Measurements from ENCODE around the gene PTPRM.
A peak's percentile ranks its signal among the peaks of the same experiment; 100 is the strongest.

PTPRM gene

GRCh38 chr18:7809455-7809854, 242.3 kb downstream of the PTPRM start:
- DNase-seq (ENCODE audit: low read depth), result no peak

- DNase-seq (ENCODE audit: low read depth), result no peak
Measured at GRCh38 chr18:7809978-7810377, 242.9 kb downstream of the PTPRM start.

DNA sequence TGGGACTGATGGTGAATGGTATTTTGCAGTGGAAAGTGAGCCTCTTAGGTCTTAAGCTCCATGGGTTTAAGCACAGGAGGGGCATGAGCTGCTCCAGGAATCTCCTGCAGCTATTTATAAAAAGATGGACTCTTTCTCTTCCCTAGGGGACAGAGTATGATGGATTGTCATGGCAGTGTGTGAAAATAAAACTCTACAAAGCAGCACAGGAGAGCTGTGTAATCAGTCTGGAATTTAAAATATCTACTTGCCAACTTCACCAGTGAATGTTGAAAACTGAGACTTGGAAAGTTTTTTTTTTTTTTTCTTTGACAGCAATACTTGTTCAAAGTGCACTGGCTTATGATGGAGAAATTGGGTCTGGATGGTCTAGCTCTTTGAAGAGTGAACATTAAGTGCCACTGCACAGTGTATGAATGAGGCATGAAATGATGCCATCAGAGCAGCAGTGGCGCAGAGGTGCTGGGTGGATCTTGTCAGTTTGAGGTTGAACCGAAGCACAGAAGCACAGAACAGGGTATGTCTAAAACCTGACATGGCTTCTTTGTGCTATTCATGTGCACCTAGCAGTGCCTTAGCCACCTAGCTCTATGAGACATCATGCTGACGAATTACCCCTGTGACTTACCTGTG, 245.4 kb downstream of the PTPRM start:
- peak; percentile 73 for DNase-seq (ENCODE audit: low read depth)

GRCh38 chr18:7813131-7813530, 246.0 kb downstream of the PTPRM start:
- no peak for DNase-seq (ENCODE audit: low read depth)

DNA sequence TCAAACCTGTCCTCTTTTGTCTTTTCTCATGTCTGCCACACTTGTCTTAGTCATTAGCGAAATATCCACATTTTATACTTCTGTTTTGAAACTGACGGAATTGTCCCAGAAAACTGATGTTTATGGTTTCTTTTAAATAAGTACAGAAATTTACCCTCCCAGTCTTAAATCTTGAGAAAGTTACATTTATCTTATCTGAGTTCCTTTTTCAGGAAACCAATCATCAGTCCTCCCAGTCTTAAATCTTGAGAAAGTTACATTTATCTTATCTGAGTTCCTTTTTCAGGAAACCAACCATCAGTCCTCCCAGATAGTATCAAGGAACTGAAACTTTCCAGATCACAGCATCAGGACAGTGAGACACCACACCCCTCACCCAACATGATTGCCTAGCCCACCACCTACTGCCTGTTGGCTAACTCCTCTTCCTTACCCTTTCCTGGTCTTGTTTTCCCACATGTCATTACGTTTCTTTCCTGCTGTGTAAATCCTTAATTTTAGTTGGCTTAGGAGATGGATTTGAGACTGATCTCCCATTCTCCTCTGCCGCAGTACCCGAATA, 247.7 kb downstream of the PTPRM start:
- DNase-seq (ENCODE audit: low read depth), result no peak

DNA sequence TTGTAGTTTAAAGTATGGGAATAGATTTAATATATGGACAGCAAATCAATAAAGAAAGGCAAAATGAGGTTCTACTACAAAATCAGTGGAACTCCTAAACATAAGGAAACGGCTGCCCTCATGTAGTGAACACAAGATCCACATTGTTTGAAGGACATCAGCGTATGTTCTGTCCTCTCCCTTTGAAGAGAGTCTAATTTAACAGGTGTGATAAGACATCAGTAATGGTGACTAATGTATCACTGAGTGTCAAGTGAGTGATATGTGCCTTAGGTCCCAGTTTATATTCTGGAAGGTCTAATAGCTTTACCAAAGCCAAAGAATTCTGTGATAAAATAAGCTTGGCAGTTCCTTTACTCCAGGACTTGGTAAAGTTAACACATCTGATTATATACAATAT, 248.7 kb downstream of the PTPRM start:
- DNase-seq (ENCODE audit: low read depth), result no peak

DNA sequence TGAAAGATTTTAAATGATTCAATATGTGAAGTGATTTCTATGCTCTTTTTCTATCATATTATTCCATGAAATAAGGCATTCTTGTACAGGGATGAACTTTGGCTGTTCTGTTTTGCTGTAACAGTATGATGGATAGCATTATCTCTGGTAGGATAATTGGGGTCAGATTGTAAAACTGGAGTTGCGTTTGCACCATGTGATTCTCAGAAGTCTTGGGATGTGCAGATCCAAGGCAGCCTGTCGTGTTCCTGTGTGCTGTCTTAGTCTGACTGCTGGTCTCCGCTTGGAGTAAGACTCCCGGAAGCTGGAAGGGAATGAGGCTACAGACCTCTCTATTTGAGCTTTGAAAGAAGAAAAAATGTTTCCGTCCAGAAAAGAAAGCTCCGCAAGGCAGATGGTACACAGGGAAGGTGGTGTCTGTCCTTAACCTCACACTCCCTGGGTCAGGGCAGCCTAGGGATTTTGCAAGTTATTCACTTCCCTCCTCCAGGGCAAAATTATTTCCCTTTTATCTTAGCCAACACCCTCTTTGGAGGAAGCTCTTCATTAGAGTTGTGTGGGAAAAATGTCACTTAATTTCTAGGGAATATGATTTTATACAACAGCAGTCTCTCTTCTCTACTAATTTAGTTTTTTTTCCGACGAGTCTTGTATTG, 250.6 kb downstream of the PTPRM start:
- no peak for DNase-seq (ENCODE audit: low read depth)

- no peak for DNase-seq (ENCODE audit: low read depth)
Measured at GRCh38 chr18:7821784-7822183, 254.7 kb downstream of the PTPRM start.

- no peak for DNase-seq (ENCODE audit: low read depth)
Measured at GRCh38 chr18:7822435-7823331, 255.6 kb downstream of the PTPRM start.

DNA sequence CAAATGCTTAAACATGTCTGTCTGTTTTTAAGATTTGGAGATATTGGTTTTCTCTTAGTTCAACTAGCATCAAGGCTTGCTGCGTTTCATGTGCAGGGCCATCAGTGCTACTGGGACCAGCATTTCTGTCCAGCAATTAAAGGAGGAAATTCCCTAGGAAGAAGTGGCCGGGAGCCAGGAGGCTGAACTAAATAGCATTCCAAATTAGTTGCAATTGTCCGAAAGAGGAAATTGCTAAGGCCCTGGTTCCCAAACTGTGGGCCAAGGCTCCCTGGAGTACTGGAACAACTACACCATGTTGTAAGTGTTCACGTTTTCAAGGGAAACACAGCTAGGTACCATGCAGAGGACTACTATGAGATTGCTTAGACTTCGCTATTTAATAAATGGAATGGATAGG, 257.9 kb downstream of the PTPRM start:
- DNase-seq (ENCODE audit: low read depth), result no peak

DNA sequence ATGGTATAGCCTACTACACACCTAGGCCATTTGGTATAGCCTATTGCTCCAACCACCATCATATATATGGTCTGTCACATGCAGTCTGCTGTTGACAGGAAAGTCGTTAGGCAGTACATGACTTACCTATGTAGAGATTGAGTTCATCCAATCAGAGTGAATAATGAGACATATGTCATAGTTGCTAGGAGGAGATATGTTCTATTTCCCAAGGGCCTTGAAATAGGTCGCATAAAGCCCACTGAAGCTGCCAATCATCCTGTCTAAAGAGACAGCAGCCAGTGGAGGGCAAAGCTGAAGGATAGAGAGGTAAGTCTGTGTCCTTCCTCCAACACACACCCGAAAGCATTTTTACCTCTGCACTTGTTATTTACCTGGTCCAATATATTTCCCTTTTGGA, 263.4 kb downstream of the PTPRM start:
- peak; percentile 44 for DNase-seq (ENCODE audit: low read depth)

DNA sequence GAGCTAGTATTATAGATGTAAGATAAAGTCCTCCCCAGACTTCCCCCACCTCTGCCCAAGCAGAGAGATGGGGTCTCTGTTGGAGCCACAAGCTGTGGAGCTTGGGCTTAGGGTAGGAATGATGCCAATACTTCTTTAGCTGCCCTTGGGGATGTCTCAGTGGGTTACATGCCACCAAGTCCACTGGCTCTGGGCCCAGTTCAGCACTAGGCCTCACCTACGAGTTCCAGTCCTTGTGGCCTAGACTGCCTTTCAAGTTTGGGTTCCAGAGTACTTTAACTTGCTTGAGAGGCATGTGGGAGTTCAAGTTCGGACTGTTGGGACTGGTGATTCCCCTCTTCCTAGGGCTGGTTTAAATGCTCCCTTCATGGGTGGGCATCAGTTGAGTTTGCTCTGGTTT, 272.4 kb downstream of the PTPRM start:
- no peak for DNase-seq (ENCODE audit: low read depth)

- DNase-seq (ENCODE audit: low read depth), result peak; percentile 14
Measured at GRCh38 chr18:7840411-7840810, 273.3 kb downstream of the PTPRM start.

- DNase-seq (ENCODE audit: low read depth), result peak; percentile 41
Measured at GRCh38 chr18:7844017-7844416, 276.9 kb downstream of the PTPRM start.

DNA sequence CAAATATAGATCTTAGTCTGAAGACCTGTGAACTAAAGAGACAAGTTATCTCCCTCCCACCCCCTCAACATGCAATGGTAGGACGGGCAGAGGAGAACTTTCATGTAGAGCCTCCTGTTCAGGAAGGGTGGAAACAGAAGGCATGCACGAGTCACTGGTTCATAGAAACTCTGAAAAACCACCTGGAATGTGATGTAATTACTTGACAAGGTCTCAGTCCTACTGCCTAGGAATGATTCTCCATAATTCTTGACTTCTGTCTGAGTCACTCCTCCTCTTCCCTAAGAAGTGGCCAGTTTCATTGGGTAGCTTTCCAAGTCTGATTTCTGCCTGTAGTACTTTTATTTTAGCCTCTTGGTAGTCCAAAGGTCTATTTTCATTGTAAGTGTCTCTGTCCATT, 277.3 kb downstream of the PTPRM start:
- peak; percentile 63 for DNase-seq (ENCODE audit: low read depth)

GRCh38 chr18:7846335-7846734, 279.2 kb downstream of the PTPRM start:
- no peak for DNase-seq (ENCODE audit: low read depth)

- DNase-seq (ENCODE audit: low read depth), result no peak
Measured at GRCh38 chr18:7847357-7848053, 280.4 kb downstream of the PTPRM start.

GRCh38 chr18:7848054-7848412, 280.9 kb downstream of the PTPRM start:
- DNase-seq (ENCODE audit: low read depth), result no peak

GRCh38 chr18:7850446-7850845, 283.3 kb downstream of the PTPRM start:
- DNase-seq (ENCODE audit: low read depth), result no peak

DNA sequence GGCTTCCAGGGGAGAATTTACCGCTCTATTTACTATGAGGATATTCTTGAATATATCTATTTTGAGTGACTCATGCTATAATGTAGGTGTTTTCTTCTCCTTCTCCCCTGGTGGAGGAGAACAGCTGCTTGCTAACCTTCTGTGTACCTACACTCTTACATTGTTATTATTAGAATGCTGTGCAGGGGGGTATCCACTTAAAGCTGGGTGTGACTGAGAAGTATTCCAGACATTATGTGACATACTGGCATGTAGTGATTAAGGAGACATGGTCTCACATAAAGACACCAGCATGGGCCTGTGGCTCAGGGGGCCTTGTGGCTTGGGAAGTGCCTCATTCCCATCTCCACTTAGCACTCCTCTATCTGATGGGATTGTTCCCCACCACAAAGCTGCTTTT, 287.9 kb downstream of the PTPRM start:
- DNase-seq (ENCODE audit: low read depth), result no peak

DNA sequence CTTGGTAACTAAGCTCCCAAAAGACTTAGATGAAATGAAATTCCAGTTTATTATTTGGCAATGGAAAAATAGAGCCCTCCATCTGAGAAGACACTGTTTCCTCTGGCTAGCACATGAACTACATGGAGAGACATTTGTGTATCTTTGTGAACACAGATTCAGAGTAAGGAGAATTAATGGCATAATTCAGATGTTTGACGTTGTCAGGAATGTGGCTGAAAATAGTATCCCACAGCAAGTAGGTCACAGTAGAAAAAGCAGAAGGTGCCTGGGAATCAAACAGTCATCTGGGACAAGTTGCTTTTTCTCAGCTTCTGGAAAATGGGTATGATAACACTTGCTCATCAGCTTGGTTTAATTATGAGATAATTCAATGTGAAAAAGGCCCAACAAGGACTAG, 288.6 kb downstream of the PTPRM start:
- DNase-seq (ENCODE audit: low read depth), result no peak

- peak; percentile 25 for DNase-seq (ENCODE audit: low read depth)
Measured at GRCh38 chr18:7856116-7856515, 289.0 kb downstream of the PTPRM start.

Data from ELR (cell line).